OCI-LY7 (cell line): Measurements from ENCODE around the gene HLA-DPA1. TPM values are rescaled to one million over a fixed set of nuclear protein-coding genes. Genes with fewer than 3 reads are reported as not detected.
"Not testable (repeated sequence)": the region's sequence is repeated elsewhere in the genome, so short reads cannot be mapped to it uniquely, and the experiment has no call there.

Experiments
- BruUV-seq: library from RNA; stranded (reverse); fragments of 400-500 nt; replicated peaks from 2 replicates; lab custom pipeline; 2021; lab: Mats Ljungman, UMichigan
- CTCF ChIA-PET: fragments of 300-600 bp; sonication (Branson Sonifier 250); formaldehyde crosslinking; loops from one replicate; lab custom pipeline; 2022; ENCODE audit warnings: antibody characterized with exemption; ENCODE audit not compliant: unreplicated experiment; lab: Charles Lee
- POLR2A ChIA-PET: fragments of 300-600 bp; sonication (Branson Sonifier 250); formaldehyde crosslinking; loops from one replicate; lab custom pipeline; 2022; ENCODE audit warnings: antibody characterized with exemption; lab: Charles Lee
- DNase-seq: peaks from one replicate; pipeline ENCODE4 v3.0.0-alpha.2; 2015; ENCODE audit warnings: low spot score
- H2AFZ ChIP-seq: fragments of 200-600 bp; sonication (generic), shearing (Covaris generic); 2 replicates; pipeline ENCODE4 v1.6.1; 2014; ENCODE audit warnings: mild to moderate bottlenecking, antibody characterized with exemption, low read length, moderate library complexity
- H3K27ac ChIP-seq: fragments of 200-600 bp; sonication (generic); 2 replicates; pipeline ENCODE4 v1.5.1; 2014; ENCODE audit warnings: mixed run types, low read depth, mild to moderate bottlenecking, moderate library complexity, low read length, inconsistent platforms; ENCODE audit not compliant: poor library complexity, severe bottlenecking
- H3K36me3 ChIP-seq: fragments of 200-600 bp; sonication (generic); 2 replicates; pipeline ENCODE4 v1.6.1; 2014; ENCODE audit warnings: mild to moderate bottlenecking, antibody characterized with exemption, low read length, moderate library complexity, mixed read lengths; ENCODE audit not compliant: insufficient read depth
- H3K4me1 ChIP-seq: fragments of 200-600 bp; sonication (generic); 2 replicates; pipeline ENCODE4 v1.5.1; 2014; ENCODE audit warnings: mild to moderate bottlenecking, low read length; ENCODE audit not compliant: insufficient read depth, poor library complexity, severe bottlenecking
- H3K4me2 ChIP-seq: fragments of 200-600 bp; sonication (generic); 2 replicates; pipeline ENCODE4 v1.6.1; 2014; ENCODE audit warnings: mild to moderate bottlenecking, low read length
- H3K4me3 ChIP-seq: fragments of 200-600 bp; sonication (generic); 2 replicates; pipeline ENCODE4 v1.5.1; 2014; ENCODE audit warnings: mild to moderate bottlenecking, low read depth, low read length; ENCODE audit not compliant: poor library complexity, severe bottlenecking
- H3K79me2 ChIP-seq: fragments of 200-600 bp; sonication (generic); 2 replicates; pipeline ENCODE4 v1.6.1; 2016; ENCODE audit warnings: low read depth, mild to moderate bottlenecking, low read length, moderate library complexity, mixed read lengths; ENCODE audit not compliant: insufficient read depth
- H3K9me2 ChIP-seq: fragments of 200-600 bp; sonication (generic); 2 replicates; pipeline ENCODE4 v1.6.1; 2016; ENCODE audit warnings: mild to moderate bottlenecking, low read length, mixed read lengths; ENCODE audit not compliant: insufficient read depth
- H3K9me3 ChIP-seq: fragments of 200-600 bp; sonication (generic); 2 replicates; pipeline ENCODE4 v1.6.1; 2014; ENCODE audit warnings: mild to moderate bottlenecking, mixed run types, low read length, mixed read lengths
- H4K20me1 ChIP-seq: fragments of 200-600 bp; sonication (generic); 2 replicates; pipeline ENCODE4 v1.6.1; 2014; ENCODE audit warnings: mild to moderate bottlenecking, antibody characterized with exemption, low read length, moderate library complexity, mixed read lengths; ENCODE audit not compliant: insufficient read depth
- EZH2phosphoT487 ChIP-seq: fragments of 200-600 bp; sonication (generic); IDR thresholded peaks from 2 replicates; pipeline ENCODE4 v1.6.1; 2018; ENCODE audit warnings: low read depth, borderline replicate concordance, mild to moderate bottlenecking, mixed run types, antibody characterized with exemption, low read length, moderate library complexity, mixed read lengths
- intact Hi-C: fragments of 100-400 bp; cut with micrococcal nuclease; formaldehyde crosslinking; loops from one replicate; pipeline ENCODE4 v1.10.0; 2022; ENCODE audit not compliant: unreplicated experiment
- total RNA-seq, 2 experiments: library from RNA; depleted of rRNA in 1 of 2; stranded (reverse); fragments of >200 nt in 1 of 2; shearing (Covaris generic) in 1 of 2; gene quantifications; 2 replicates each; pipeline ENCODE4 v1.2.3, GENCODE V29; 2014 to 2022
- TF ChIP-seq, protein P1 (sequence below): fragments of 200-600 bp; sonication (generic); conservative IDR thresholded peaks from 2 replicates; pipeline ENCODE4 v1.5.1; 2014; ENCODE audit warnings: mild to moderate bottlenecking, antibody characterized with exemption, low read length, moderate library complexity, mixed read lengths

Gene HLA-DPA1
- total RNA-seq, 2 experiments from 2014 or later = 253 to 388 TPM

DNA sequence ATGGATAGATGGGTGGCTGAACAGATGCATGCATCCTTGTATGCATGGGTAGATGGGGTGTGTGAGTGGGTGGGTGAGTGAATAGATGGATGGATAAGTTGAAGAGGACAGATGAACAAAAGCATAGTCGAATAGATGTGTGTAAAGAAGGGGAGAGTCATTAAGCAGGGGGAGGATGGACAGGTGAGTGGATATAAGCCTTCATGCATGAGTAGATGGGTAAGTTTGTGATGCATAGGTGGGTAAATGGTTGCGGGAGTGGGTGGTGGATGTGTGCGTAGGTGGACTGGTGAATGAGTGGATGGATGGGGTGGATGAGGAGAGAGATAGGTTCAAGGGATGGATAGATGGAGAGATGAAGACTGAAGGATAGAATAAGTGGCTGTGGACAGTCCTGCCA lies 31.9 kb upstream of the HLA-DPA1 start:
- no peak overlapping the region for H3K4me3 ChIP-seq
- TF ChIP-seq, protein P1, sequence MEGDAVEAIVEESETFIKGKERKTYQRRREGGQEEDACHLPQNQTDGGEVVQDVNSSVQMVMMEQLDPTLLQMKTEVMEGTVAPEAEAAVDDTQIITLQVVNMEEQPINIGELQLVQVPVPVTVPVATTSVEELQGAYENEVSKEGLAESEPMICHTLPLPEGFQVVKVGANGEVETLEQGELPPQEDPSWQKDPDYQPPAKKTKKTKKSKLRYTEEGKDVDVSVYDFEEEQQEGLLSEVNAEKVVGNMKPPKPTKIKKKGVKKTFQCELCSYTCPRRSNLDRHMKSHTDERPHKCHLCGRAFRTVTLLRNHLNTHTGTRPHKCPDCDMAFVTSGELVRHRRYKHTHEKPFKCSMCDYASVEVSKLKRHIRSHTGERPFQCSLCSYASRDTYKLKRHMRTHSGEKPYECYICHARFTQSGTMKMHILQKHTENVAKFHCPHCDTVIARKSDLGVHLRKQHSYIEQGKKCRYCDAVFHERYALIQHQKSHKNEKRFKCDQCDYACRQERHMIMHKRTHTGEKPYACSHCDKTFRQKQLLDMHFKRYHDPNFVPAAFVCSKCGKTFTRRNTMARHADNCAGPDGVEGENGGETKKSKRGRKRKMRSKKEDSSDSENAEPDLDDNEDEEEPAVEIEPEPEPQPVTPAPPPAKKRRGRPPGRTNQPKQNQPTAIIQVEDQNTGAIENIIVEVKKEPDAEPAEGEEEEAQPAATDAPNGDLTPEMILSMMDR = no peak
- no peak for TF ChIP-seq EZH2phosphoT487
- ChIA-PET CTCF (no interaction called here), POLR2A (no interaction called here)
- peaks cover 10% of the 10 kb centered on the region; the same call in 1 of the 2 replicates for H3K9me3 ChIP-seq
- no peaks in the 10 kb centered on the region for H3K79me2 ChIP-seq
- H3K4me2 ChIP-seq = no peak overlapping the region
- BruUV-seq = no TSS peak
- intact Hi-C loops = no loop called here
- H3K4me1 ChIP-seq = peaks cover 5% of the 10 kb centered on the region
- H3K36me3 ChIP-seq = no peaks in the 10 kb centered on the region
- no peaks in the 10 kb centered on the region for H4K20me1 ChIP-seq
- DNase-seq = no peak
- H3K9me2 ChIP-seq = no peaks in the 10 kb centered on the region
- no peak overlapping the region for H3K27ac ChIP-seq
- no peak overlapping the region for H2AFZ ChIP-seq

DNA sequence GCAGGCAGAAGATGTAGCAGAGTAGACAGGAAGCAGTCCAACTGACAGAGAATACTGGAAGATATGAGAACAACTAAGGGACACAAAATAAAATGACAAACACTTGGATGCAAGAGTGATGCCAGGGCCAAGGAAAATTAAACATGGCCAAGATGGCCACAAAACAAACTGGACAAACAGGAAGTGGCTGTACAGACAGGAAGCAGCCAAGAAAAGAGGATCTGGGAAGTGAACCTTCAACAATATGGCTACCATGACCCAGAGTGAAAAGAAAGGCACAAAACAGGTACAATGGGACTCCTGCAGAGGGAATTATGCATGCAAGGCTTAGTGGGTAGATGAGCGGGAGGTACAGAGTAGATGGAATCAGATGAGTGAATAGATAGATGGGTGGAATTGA lies 31.4 kb upstream of the HLA-DPA1 start:
- Histone ChIP-seq H3K4me1 (peaks cover 5% of the 10 kb centered on the region), H3K9me2 (no peaks in the 10 kb centered on the region), H3K9me3 (peaks cover 15% of the 10 kb centered on the region; the same call in 1 of the 2 replicates), H2AFZ (peak overlapping the region; percentile 61), H3K27ac (no peak overlapping the region), H3K79me2 (no peaks in the 10 kb centered on the region), H3K4me3 (no peak overlapping the region), H3K4me2 (no peak overlapping the region), H4K20me1 (no peaks in the 10 kb centered on the region), H3K36me3 (no peaks in the 10 kb centered on the region)
- intact Hi-C loops = no loop called here
- ChIA-PET CTCF (no interaction called here), POLR2A (no interaction called here)
- no TSS peak for BruUV-seq
- DNase-seq = no peak
- TF ChIP-seq EZH2phosphoT487 = no peak
- TF ChIP-seq, protein P1 = no peak

DNA sequence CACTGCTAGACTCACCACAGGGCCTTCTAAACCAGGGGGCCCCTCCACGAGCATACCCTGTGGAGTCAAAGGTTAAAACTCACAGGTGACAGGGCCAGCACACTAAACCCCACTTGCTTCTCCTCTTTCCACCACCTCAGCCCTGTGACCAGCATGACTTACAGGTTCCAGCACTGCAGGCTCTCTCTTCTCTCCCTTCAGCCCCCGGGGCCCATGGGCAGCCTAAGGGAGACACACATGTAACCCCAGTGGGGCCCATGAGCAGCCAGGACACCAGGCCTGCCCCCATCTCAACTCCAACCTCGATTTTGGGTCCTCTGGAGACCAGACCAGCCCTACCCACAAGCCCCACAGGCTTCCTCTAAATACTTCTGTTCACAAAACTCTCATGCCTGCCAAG lies 30.3 kb upstream of the HLA-DPA1 start:
- Histone ChIP-seq H3K36me3 (no peaks in the 10 kb centered on the region), H3K4me2 (no peak overlapping the region), H3K79me2 (no peaks in the 10 kb centered on the region), H4K20me1 (no peaks in the 10 kb centered on the region), H3K4me1 (peaks cover 5% of the 10 kb centered on the region), H2AFZ (no peak overlapping the region), H3K9me2 (no peaks in the 10 kb centered on the region), H3K9me3 (peaks cover 26% of the 10 kb centered on the region; the same call in 1 of the 2 replicates), H3K27ac (no peak overlapping the region), H3K4me3 (no peak overlapping the region)
- ChIA-PET CTCF (no interaction called here), POLR2A (no interaction called here)
- no peak for DNase-seq
- no TSS peak for BruUV-seq
- intact Hi-C loops = no loop called here
- TF ChIP-seq EZH2phosphoT487 = no peak
- TF ChIP-seq, protein P1 = no peak

DNA sequence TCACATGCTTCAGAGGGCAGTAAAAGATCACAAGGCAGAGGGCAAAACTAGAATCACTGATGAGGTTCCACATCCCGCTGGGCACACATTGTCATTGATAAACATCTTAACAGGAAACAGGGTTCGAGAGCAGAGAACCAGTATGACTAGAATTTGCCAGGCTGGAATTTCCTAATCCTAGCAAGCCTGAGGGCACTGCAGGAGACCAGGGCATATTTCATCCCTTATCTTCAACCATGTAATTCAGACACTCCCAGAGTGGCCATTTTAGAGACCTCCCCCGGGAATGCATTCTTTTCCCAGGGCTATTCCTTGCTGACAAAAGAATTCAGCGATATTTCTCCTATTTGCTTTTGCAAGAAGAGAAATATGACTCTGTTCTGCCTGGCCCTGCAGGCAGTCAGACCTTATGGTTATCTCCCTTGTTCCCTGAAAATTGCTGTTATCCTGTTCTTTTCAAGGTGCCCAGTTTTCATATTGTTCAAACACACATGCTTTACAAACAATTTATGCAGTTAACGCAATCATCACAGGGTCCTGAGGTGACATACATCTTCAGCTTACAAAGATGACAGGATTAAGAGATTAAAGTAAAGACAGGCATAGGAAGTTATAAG lies 27.8 kb upstream of the HLA-DPA1 start:
- BruUV-seq, H3K27ac ChIP-seq, H3K36me3 ChIP-seq, H3K79me2 ChIP-seq, CTCF ChIA-PET, H2AFZ ChIP-seq, H4K20me1 ChIP-seq, H3K9me2 ChIP-seq, H3K4me1 ChIP-seq, intact Hi-C loops, H3K4me3 ChIP-seq, H3K4me2 ChIP-seq: not testable (repeated sequence)
- peak; percentile 16 for DNase-seq
- H3K9me3 ChIP-seq = peaks cover 26% of the 10 kb centered on the region; the same call in 1 of the 2 replicates
- POLR2A ChIA-PET = interaction anchor here (0.7 to 1.0 kb wide), 3 partner anchors 97 to 699 kb away, joined by 3 to 4 read pairs (median 3); no protein-coding TSS in a partner anchor
